Ramos (cell line): ENCODE data around the gene TSSK6.

Source experiments
- in situ Hi-C: fragments of 300-500 bp; cut with MboI; formaldehyde crosslinking; loops from one replicate; pipeline ENCODE4 v1.14.3; 2022; ENCODE audit warnings: low sequenced_read_pairs; ENCODE audit not compliant: unreplicated experiment

Gene TSSK6

DNA sequence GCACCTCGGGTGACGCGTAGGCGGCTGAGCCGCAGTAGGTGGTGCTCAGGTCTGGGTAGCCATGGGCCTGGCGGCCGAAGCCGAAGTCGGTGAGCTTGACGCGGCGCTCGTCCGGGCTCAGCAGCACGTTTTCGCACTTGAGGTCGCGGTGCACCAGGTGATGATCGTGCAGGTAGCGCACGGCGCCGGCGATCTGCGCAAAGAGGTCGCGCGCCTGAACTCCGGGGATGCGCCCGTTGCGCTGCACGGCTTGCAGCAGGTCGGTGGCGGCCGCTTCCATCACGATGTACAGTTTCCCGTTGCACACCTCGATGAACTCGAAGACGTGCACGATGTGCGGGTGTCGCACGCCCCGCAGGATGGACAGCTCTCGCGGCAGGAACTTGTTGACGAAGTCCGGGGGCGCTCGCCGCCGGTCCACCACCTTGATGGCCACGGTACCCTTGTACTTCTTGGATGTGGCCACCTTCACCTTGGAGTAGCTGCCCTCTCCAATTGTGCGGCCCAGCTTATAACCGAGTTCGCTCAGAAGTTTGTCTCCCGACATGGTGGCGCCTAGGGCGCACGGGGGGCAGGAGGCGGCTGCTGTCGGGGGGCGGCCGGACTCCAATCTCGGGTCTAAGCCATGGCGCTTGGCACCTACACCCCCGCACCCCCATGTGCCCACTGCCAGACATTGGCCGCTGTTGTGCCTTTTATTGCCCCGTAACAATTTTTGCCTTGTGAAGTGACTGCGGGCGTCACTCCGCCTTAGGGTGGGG lies at the start of gene TSSK6:
Gene TSSK6, minus strand, starts transcription at position 668 of the 761 bp plus-strand sequence. Its CDS starts 121 bp downstream, at position 547.
- in situ Hi-C loops, result no loop called here

DNA sequence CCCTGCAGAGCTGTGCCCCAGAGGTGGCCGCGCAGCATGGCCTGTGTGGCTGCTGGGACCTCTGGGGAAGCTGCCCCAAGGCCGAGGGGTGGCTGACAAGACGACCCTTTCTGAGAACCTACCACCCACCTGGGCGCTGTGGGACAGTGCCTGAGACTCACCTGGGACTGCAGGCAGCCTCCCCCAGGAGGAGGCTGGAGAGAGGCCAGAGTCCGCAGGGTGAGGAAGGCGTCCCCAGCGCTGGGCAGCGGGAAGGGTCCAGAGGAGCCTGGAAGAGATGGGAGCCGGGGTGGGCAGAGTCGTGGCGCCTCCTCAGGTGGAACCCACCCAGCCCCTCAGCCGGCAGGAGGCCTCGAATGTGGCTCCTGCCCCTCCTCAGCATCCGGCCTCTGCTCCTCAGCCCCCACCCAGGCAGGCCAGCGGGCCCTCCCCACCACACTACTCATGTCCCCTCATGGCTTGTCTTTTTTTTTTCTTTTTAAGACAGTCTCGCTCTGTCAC lies 48.0 kb upstream of the TSSK6 start:
- in situ Hi-C loops, result no loop called here

DNA sequence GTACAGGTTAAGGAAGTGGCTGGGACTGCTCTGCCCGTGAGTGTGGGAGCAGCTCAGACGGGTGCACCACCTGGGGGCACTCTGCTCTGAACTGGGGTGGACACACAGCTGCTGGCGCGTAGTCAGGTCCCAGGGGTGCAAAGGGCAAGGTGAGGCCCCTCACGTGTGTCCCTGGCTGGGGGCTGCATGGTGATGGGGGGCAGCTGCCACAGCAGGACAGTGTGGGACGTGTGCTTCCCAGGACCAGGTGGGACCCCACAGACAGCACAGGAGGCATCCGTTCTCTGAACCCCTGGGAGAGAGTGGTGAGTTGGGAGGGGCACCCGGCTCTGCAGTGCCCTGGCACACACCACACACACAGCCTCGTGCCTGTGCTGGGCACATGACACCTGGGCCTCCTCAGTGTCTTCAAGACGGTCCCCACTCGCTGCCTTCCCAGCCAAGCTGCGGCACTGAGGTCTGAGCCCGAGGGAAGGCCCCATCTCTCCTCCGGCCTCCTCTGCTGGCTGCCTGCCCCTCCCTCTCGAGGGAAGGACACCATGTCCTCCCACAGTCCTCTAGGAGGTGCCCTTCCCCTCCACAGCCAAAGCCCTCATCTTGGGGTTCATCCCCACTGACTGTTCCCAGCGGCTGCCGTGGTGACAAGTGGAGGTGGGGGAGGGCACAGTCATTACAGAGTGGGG lies 47.5 kb upstream of the TSSK6 start:
- in situ Hi-C loops, result no loop called here

GRCh38 chr19:19561946-19562664 lies 46.8 kb upstream of the TSSK6 start:
- in situ Hi-C loops, result no loop called here

DNA sequence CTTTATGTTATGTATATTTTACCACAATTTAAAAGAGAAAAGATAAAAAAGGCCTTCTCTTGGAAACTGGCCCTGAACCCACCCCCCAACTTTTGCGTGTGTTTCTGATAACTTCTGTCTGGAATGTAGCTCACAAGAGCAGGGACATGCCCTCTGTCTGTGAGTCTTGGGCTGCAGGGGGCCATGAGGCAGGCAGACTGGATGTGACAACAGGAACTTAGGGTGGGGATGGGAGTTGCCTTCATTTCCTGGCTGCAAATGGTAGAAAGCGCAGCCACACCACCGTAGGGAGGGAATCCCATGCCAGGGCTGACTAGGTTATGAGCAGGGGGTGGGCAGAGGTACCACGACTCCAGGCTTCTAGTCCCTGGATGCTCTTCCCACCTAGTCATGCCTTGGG lies 44.6 kb upstream of the TSSK6 start:
- in situ Hi-C loops, result no loop called here

DNA sequence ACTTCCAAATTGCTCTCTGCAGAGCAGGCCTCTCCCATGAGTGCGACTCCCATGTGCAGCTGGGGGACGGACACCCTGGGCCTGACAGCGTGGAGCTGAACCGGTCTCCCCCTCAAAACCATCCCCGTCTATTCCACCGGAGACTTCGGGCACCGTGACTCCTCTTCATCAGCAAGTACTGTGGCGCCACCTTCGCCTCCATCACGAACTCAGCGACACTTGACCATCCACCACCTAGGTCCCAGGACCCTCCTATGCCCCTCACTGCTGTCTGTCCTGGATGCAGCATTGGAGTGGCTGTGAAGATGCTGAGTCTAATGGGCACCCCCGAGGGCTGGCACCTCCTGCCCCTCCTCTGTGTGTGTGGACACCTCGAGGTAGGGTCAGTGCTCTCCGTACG lies 43.3 kb upstream of the TSSK6 start:
- in situ Hi-C loops, result no loop called here

- in situ Hi-C loops, result no loop called here
Observed at GRCh38 chr19:19558055-19558454, 42.7 kb upstream of the TSSK6 start.

DNA sequence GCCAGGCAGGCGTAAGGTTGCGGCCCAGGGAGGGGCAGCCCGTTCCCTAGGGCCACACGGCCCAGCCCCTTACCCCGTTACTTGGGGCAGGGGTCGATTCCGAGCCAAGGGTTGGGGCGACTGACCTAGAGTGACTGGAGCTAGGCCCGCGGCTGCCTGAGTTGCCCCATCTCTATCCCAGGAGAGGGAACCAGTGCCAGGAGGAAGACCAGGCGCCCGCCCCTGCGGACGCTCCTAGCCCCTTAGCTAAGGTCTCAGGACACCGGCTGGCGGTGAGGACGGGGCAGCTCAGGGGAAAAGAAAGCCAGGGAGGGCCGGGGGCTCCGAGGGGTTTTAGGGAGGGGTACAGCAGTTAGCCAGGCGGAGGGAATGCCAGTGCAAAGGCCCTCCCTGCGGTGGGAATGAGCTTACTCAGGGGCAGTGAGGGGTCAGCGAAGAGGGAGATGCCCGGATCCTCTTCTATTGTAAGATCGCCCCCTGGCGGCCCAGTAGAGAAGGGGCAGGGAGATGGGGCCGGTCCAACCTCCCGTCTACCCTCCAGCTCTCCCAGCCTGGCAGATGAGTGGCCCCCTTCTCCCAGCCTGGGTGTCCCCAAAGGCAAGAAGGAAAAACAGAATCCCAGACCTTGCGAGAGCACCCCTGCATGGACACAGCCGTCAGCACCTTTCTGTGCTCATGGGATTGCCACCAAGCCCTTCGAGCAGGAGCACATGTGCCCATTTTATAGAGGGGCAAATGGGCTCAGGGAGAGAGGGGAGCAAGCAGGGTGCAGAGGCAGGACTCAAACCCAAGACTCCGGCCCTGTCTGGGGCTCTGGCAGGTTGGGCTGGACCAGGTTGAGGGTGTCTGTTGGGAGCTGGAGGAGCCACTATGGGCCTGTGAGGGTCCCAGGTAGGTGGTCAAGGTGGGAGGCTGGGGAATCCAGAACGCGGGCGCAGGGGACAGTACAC lies 39.0 kb upstream of the TSSK6 start:
- in situ Hi-C loops, result no loop called here

DNA sequence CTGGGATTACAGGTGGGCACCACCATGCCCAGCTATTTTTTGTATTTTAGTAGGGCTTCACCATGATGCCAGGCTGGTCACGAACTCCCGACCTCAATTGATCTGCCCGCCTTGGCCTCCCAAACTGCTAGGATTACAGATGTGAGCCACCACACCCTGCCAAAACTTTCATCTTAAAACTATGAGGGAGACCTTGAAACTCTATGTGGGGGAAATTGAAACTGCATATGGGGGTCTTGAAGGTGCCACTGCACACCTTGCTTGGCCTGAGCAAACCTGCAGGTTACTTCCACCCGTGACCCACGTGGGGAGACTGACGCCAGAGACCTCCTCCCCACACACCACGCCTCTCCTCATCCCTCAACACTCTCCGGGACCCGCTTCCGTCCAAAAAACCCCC lies 38.3 kb upstream of the TSSK6 start:
- in situ Hi-C loops, result no loop called here

DNA sequence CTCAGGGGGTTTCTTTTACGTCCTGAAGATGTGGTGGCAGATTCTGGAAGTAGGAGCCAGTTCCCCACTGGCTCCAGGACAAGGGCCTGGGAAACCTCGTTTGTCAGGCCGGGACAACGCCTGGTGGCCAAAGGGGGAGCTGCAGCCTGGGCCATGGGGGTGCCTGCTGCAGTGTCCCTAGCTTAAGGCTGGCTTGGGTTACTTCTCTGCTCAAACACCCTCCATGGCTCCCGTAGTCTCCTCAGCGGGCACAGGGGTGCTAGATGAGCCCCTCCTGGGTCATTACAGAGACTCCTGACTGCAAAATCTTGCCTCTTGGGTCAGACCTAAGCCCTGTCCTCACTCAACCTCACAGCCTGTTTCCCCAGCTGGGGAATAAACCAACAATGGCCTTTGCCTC lies 37.5 kb upstream of the TSSK6 start:
- in situ Hi-C loops, result no loop called here

DNA sequence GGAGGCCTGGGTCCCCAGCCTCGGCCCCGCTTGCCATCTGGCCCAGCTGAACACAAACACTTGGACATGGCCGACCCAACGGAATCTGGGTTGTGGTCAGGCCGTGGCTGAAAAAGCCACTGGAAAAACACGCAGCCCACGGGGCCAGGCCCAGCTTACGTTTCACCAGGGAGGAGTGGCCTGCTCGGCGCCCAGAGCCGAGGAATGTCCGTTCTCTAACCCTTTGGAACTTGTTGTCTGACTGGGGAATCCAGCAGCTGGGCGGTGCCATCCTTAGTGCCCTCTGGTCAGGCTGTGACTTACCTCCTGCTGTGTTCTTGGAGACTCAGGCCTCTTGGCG lies 36.5 kb upstream of the TSSK6 start:
- in situ Hi-C loops, result no loop called here

- in situ Hi-C loops, result no loop called here
Observed at GRCh38 chr19:19550972-19551852, 35.9 kb upstream of the TSSK6 start.

GRCh38 chr19:19550485-19550929 lies 35.2 kb upstream of the TSSK6 start:
- in situ Hi-C loops, result no loop called here

- in situ Hi-C loops, result loop anchor here (25.0 kb wide), 2 partner anchors 412 to 712 kb away; no protein-coding TSS in a partner anchor
Observed at GRCh38 chr19:19549804-19550464, 34.6 kb upstream of the TSSK6 start.

GRCh38 chr19:19548915-19549759 lies 33.8 kb upstream of the TSSK6 start:
- in situ Hi-C loops, result loop anchor here (25.0 kb wide), 2 partner anchors 413 to 713 kb away; no protein-coding TSS in a partner anchor

- in situ Hi-C loops, result loop anchor here (25.0 kb wide), 2 partner anchors 414 to 714 kb away; no protein-coding TSS in a partner anchor
Observed at GRCh38 chr19:19547674-19548336, 32.5 kb upstream of the TSSK6 start.

GRCh38 chr19:19546751-19547162 lies 31.4 kb upstream of the TSSK6 start:
- in situ Hi-C loops, result loop anchor here (25.0 kb wide), 2 partner anchors 416 to 716 kb away; no protein-coding TSS in a partner anchor
